ENCODE data around the gene TDRD10. TPM values are rescaled to one million over a fixed set of nuclear protein-coding genes. Genes with fewer than 3 reads are reported as not detected.

Gene TDRD10
- total and polyA plus RNA-seq, 2 experiments from 2014 or later: 0.29 TPM; not detected in 1

DNA sequence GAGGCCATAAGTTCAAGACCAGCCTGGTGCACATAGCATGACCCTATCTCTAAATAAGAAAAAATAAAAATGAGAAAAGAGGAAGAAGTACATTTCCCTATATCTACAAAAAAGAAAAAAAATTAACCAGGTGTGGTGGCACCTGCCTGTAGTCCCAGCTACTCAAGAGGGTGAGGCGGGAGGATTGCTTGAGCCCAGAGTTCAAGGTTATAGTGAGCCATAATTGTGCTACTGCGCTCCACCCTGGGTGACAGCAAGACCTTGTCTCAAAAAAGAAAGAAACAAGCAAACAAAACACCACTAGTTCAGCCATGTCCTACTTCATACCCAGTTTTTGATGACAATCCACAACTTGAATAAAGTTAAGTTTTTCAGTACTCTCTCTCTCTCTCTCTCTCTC lies 30.7 kb upstream of the TDRD10 start:
- no peaks in the 10 kb centered on the region for H3K9me3 Mint-ChIP-seq
- no peaks in the 10 kb centered on the region for H3F3A ChIP-seq (replicated peaks; ENCODE audit: low read depth)
- no peak for ATAC-seq

DNA sequence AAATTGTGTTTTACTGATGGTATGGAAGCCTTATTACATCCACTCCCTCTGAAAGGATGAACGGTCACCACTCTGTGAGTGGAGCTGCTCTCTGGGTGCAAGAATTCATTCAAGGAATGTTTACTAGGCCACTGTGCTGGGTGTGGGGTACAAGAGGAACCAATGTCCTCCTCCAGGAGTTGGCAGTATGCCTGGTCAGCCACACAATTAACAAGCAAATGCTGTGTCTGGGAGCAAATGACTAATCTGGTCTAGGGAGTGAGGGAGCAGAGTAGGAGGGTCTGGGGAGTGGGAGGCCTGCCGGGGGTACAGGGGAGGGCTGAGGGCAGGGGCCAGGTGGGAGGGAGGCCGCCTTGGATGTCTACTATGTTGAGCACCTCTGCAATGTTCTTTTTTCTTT lies 27.2 kb upstream of the TDRD10 start:
- H3K4me2 ChIP-seq: no peak overlapping the region
- TF ChIP-seq STAT1 (IDR thresholded peaks at IDR 0.05; ENCODE audit: unreplicated experiment) (no peak), CREB1 (CRISPR knock-in tag; IDR thresholded peaks at IDR 0.05; ENCODE audit: low read depth) (no peak), ZNF114 (CRISPR knock-in tag; IDR thresholded peaks at IDR 0.05) (no peak), POLR2AphosphoS5 (IDR thresholded peaks at IDR 0.05; ENCODE audit: low read depth) (no peak), JUNB (IDR thresholded peaks at IDR 0.05; ENCODE audit: unreplicated experiment) (no peak)
- TF ChIP-seq, protein P1, sequence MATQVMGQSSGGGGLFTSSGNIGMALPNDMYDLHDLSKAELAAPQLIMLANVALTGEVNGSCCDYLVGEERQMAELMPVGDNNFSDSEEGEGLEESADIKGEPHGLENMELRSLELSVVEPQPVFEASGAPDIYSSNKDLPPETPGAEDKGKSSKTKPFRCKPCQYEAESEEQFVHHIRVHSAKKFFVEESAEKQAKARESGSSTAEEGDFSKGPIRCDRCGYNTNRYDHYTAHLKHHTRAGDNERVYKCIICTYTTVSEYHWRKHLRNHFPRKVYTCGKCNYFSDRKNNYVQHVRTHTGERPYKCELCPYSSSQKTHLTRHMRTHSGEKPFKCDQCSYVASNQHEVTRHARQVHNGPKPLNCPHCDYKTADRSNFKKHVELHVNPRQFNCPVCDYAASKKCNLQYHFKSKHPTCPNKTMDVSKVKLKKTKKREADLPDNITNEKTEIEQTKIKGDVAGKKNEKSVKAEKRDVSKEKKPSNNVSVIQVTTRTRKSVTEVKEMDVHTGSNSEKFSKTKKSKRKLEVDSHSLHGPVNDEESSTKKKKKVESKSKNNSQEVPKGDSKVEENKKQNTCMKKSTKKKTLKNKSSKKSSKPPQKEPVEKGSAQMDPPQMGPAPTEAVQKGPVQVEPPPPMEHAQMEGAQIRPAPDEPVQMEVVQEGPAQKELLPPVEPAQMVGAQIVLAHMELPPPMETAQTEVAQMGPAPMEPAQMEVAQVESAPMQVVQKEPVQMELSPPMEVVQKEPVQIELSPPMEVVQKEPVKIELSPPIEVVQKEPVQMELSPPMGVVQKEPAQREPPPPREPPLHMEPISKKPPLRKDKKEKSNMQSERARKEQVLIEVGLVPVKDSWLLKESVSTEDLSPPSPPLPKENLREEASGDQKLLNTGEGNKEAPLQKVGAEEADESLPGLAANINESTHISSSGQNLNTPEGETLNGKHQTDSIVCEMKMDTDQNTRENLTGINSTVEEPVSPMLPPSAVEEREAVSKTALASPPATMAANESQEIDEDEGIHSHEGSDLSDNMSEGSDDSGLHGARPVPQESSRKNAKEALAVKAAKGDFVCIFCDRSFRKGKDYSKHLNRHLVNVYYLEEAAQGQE (IDR thresholded peaks at IDR 0.05; ENCODE audit: unreplicated experiment): no peak

More for the DNA sequence above, 30.7 kb upstream of the TDRD10 start:
- no peaks in the 10 kb centered on the region for H3K36me3 Mint-ChIP-seq (ENCODE audit: low read depth)
- peaks cover 2% of the 10 kb centered on the region for H3K27me3 Mint-ChIP-seq (ENCODE audit: insufficient read depth, low read depth, poor library complexity)
- Histone ChIP-seq H3K36me3 (ENCODE audit: insufficient read depth) (no peaks in the 10 kb centered on the region), H4K20me1 (replicated peaks; ENCODE audit: insufficient read depth) (no peaks in the 10 kb centered on the region), H2AFZ (no peak overlapping the region), H3K4me3 (no peak overlapping the region), H3K9me2 (ENCODE audit: insufficient read depth) (no peaks in the 10 kb centered on the region), H3K79me2 (replicated peaks; ENCODE audit: insufficient read depth) (no peaks in the 10 kb centered on the region), H3K27me3 (ENCODE audit: insufficient read depth) (no peaks in the 10 kb centered on the region), H3K4me2 (no peak overlapping the region), H3K4me1 (ENCODE audit: insufficient read depth) (no peaks in the 10 kb centered on the region), H3K27ac (ENCODE audit: low read depth) (no peak overlapping the region)
- no peak for TF ChIP-seq NANOG (IDR thresholded peaks at IDR 0.05; ENCODE audit: borderline replicate concordance)
- TF ChIP-seq, protein P2, sequence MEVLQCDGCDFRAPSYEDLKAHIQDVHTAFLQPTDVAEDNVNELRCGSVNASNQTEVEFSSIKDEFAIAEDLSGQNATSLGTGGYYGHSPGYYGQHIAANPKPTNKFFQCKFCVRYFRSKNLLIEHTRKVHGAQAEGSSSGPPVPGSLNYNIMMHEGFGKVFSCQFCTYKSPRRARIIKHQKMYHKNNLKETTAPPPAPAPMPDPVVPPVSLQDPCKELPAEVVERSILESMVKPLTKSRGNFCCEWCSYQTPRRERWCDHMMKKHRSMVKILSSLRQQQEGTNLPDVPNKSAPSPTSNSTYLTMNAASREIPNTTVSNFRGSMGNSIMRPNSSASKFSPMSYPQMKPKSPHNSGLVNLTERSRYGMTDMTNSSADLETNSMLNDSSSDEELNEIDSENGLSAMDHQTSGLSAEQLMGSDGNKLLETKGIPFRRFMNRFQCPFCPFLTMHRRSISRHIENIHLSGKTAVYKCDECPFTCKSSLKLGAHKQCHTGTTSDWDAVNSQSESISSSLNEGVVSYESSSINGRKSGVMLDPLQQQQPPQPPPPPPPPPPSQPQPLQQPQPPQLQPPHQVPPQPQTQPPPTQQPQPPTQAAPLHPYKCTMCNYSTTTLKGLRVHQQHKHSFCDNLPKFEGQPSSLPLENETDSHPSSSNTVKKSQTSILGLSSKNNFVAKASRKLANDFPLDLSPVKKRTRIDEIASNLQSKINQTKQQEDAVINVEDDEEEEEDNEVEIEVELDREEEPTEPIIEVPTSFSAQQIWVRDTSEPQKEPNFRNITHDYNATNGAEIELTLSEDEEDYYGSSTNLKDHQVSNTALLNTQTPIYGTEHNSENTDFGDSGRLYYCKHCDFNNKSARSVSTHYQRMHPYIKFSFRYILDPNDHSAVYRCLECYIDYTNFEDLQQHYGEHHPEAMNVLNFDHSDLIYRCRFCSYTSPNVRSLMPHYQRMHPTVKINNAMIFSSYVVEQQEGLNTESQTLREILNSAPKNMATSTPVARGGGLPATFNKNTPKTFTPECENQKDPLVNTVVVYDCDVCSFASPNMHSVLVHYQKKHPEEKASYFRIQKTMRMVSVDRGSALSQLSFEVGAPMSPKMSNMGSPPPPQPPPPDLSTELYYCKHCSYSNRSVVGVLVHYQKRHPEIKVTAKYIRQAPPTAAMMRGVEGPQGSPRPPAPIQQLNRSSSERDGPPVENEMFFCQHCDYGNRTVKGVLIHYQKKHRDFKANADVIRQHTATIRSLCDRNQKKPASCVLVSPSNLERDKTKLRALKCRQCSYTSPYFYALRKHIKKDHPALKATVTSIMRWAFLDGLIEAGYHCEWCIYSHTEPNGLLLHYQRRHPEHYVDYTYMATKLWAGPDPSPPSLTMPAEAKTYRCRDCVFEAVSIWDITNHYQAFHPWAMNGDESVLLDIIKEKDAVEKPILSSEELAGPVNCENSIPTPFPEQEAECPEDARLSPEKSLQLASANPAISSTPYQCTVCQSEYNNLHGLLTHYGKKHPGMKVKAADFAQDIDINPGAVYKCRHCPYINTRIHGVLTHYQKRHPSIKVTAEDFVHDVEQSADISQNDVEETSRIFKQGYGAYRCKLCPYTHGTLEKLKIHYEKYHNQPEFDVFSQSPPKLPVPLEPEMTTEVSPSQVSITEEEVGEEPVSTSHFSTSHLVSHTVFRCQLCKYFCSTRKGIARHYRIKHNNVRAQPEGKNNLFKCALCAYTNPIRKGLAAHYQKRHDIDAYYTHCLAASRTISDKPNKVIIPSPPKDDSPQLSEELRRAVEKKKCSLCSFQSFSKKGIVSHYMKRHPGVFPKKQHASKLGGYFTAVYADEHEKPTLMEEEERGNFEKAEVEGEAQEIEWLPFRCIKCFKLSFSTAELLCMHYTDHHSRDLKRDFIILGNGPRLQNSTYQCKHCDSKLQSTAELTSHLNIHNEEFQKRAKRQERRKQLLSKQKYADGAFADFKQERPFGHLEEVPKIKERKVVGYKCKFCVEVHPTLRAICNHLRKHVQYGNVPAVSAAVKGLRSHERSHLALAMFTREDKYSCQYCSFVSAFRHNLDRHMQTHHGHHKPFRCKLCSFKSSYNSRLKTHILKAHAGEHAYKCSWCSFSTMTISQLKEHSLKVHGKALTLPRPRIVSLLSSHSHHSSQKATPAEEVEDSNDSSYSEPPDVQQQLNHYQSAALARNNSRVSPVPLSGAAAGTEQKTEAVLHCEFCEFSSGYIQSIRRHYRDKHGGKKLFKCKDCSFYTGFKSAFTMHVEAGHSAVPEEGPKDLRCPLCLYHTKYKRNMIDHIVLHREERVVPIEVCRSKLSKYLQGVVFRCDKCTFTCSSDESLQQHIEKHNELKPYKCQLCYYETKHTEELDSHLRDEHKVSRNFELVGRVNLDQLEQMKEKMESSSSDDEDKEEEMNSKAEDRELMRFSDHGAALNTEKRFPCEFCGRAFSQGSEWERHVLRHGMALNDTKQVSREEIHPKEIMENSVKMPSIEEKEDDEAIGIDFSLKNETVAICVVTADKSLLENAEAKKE (CRISPR knock-in tag; IDR thresholded peaks at IDR 0.05): no peak
- H3K27ac Mint-ChIP-seq: no peak overlapping the region
- H3K4me1 Mint-ChIP-seq: peaks cover 4% of the 10 kb centered on the region
- no peak overlapping the region for H3K4me3 Mint-ChIP-seq
- DNase-seq (ENCODE audit: low spot score): no peak

More for the DNA sequence above, 27.2 kb upstream of the TDRD10 start:
- H3K27me3 ChIP-seq (ENCODE audit: insufficient read depth): no peaks in the 10 kb centered on the region
- Mint-ChIP-seq H3K9me3 (no peaks in the 10 kb centered on the region), H3K27me3 (ENCODE audit: insufficient read depth, low read depth, poor library complexity) (no peaks in the 10 kb centered on the region), H3K27ac (no peak overlapping the region), H3K4me1 (peaks cover 13% of the 10 kb centered on the region), H3K4me3 (no peak overlapping the region), H3K36me3 (ENCODE audit: low read depth) (no peaks in the 10 kb centered on the region)
- H3K4me1 ChIP-seq (ENCODE audit: insufficient read depth): peaks cover 8% of the 10 kb centered on the region
- no peak for DNase-seq (ENCODE audit: low spot score)
- no peak overlapping the region for H3K4me3 ChIP-seq
- no peak overlapping the region for H3K27ac ChIP-seq (ENCODE audit: low read depth)
- H4K20me1 ChIP-seq (replicated peaks; ENCODE audit: insufficient read depth): no peaks in the 10 kb centered on the region
- no peak overlapping the region for H2AFZ ChIP-seq
- H3K9me2 ChIP-seq (ENCODE audit: insufficient read depth): no peaks in the 10 kb centered on the region
- H3K36me3 ChIP-seq (ENCODE audit: insufficient read depth): no peaks in the 10 kb centered on the region
- H3F3A ChIP-seq (replicated peaks; ENCODE audit: low read depth): no peaks in the 10 kb centered on the region
- no peak for ATAC-seq
- H3K79me2 ChIP-seq (replicated peaks; ENCODE audit: insufficient read depth): no peaks in the 10 kb centered on the region

Measured in GM23338 (cell line).